Activated naive CD8-positive, alpha-beta T cell treated with anti-CD3 and anti-CD28 coated beads, Interleukin-2, amount 50 U/mL, for 24 hours (primary cell): Measurements from ENCODE around the gene ATF6B.

Experiments
- ATAC-seq: fragments of 150-1000 bp; cut with Tn5 transposase; one replicate; pipeline ENCODE4 v1.10.0; 2021
- DNase-seq: peaks from one replicate; pipeline ENCODE4 v3.0.0; 2021
- H3K27ac Mint-ChIP-seq: one replicate; pipeline ENCODE4 v1.8.0; 2021; ENCODE audit warnings: mild to moderate bottlenecking, mixed read lengths
- H3K27me3 Mint-ChIP-seq: one replicate; pipeline ENCODE4 v1.8.0; 2021; ENCODE audit warnings: mixed read lengths
- H3K36me3 Mint-ChIP-seq: one replicate; pipeline ENCODE4 v1.8.0; 2021; ENCODE audit warnings: low read depth, mixed read lengths
- H3K4me1 Mint-ChIP-seq: one replicate; pipeline ENCODE4 v1.8.0; 2021; ENCODE audit warnings: mixed read lengths
- H3K4me3 Mint-ChIP-seq: one replicate; pipeline ENCODE4 v1.8.0; 2021; ENCODE audit warnings: mild to moderate bottlenecking, moderate library complexity, mixed read lengths
- H3K9me3 Mint-ChIP-seq: one replicate; pipeline ENCODE4 v1.8.0; 2021; ENCODE audit warnings: mixed read lengths

Gene ATF6B

DNA sequence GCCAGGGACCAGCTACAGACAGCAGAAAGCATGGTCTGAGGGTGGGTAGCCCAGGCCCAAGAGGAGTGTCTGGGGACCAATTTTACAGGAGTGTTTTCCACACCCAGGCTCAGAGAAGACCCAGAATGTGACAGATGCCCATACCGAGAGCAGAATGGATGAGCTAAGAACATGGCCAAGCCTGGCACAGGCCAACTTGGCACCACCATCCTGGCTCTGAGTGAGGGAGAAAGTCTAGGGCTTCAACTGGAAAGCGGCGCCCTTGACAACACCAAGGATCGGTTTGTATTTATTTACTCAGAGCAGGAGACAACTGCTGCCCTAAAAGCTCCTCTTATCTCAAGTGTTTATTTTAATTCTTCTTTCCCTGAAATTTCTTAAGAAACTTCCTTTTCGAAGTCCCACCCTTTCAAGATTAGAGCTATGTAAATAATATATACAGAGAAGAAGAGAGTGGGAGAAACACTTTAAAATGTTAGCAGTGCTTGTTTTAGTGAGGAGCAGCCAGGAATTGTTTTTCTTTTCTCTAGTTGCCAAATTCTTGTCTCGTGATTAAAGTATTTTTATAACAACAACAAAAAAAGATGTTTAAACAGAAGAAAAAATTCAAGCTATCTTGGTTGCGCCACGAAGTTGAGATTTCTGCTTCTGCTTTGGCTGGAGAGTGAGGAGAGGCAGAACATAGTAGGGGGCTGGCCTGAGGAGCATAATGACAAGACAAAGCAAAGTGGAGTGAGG lies 35.1 kb downstream of the ATF6B start:
- Mint-ChIP-seq H3K4me1 (peaks cover 3% of the 10 kb centered on the region), H3K27ac (no peak overlapping the region), H3K36me3 (no peaks in the 10 kb centered on the region), H3K4me3 (no peak overlapping the region), H3K27me3 (peaks cover 49% of the 10 kb centered on the region), H3K9me3 (no peaks in the 10 kb centered on the region)
- DNase-seq (no peak), ATAC-seq (no peak)

DNA sequence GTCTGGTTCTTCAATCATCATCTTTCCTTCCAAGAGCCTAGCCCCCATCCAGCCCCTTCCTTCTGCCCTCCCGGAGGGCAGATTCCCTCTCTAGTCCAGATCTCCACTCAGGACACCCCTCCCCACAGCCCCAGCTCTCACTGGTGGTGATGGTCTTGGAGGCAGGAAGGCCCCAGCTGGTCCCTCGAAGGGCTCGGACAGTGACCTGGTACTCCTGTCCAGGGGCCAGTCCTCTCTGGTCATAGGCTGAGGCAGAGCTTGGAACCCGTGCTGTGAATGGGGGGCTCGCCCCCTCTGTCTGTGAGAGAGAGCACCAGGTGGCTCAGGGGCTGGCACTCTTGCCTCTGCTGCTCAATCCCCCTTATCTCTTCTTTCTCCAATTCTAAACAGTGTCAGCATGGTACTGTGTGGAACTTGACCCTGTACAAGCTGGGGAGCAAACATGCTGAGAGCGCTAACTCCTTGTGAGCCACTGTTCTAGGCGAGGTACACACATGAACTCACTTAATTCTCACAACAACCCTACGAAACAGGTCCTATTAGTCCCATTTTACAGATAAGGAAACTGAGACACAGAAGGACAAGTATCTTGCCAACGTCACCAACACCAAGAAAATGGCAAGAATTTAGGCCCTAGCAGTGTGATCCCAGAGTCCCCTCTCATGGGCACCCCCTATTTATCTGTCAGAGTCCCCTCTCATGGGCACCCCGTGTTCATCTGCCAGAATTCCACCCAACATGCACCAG lies 38.8 kb downstream of the ATF6B start:
- Mint-ChIP-seq H3K27ac (no peak overlapping the region), H3K4me1 (peaks cover 14% of the 10 kb centered on the region), H3K4me3 (no peak overlapping the region), H3K36me3 (no peaks in the 10 kb centered on the region), H3K27me3 (peaks cover 54% of the 10 kb centered on the region), H3K9me3 (no peaks in the 10 kb centered on the region)
- ATAC-seq (no peak), DNase-seq (no peak)

DNA sequence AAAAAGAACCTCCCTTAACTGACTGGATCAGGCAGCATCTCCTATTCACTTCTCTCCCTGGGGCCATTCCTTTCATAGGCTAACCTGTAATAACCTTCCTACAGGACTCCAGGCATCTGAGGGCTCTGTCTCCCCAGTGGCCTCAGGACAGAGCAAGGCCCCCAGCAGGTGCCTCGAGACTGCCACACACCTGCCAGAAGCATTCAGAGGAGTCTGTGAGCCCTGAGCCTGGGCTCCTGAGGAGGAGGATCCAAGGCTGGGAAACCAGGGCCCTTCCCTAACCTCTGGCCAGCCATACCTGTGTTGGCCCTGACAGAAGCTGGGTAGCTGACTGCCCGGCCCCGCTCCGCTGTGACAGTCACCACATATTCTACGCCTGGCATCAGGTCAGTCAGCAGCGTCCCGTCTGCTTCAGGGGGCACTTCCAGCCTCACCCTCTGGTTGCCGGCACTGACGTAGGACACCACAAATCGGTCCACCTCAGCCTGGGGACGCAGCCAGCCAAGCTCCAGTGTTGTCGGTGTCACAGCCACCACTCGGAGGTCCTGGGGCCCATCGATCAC lies 39.5 kb downstream of the ATF6B start:
- no peak for DNase-seq
- H3K27me3 Mint-ChIP-seq = peaks cover 58% of the 10 kb centered on the region
- ATAC-seq = no peak
- H3K4me3 Mint-ChIP-seq = no peak overlapping the region
- H3K9me3 Mint-ChIP-seq = no peaks in the 10 kb centered on the region
- H3K4me1 Mint-ChIP-seq = peaks cover 14% of the 10 kb centered on the region
- H3K36me3 Mint-ChIP-seq = no peaks in the 10 kb centered on the region
- no peak overlapping the region for H3K27ac Mint-ChIP-seq

DNA sequence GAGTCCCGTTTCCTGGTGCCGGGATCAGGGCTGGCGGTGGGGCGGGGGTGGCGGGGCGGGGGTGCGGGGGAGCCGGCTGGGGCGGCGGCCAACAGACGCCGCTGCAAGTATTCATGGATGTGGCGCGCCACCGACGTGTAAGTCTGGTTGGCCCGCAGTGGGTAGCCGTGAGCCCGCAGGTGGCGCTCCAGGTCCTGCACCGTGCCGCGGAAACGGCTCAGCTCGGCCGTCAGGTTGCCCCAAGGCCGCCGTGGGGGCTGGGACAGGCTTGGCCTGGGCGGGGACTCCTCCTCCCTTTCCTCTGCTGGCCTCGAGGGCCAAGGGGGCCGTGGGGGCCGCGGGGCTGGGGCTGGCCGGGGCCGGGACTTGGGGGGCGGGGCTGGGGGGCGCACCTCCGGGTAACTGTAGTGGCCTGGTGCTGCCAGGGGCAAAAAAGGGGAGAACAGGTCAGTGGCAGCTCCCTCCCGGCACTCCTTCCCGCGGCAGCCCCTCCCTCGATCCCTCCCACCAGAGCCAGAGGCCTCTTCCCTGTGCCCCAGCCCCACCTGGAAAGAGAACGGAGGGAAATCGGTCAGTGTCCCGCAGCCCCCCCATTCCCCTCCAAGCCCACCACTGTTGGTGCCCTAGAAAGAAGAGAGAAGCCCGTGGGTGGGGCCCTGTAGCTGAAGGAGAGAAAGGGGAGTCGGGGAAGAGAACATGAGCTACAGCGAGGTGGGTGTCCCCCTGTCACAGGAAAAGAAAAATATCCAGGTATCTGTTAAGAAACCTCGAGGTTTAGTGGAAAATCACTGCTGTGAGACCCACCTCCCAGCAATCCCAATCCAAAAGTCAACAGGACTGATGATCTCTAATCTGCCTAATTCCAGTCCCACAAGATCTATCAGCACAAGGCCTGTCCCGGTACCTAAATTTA lies 40.2 kb downstream of the ATF6B start:
- Mint-ChIP-seq H3K27ac (no peak overlapping the region), H3K4me1 (peaks cover 14% of the 10 kb centered on the region), H3K9me3 (no peaks in the 10 kb centered on the region), H3K4me3 (no peak overlapping the region), H3K36me3 (no peaks in the 10 kb centered on the region), H3K27me3 (peaks cover 65% of the 10 kb centered on the region)
- ATAC-seq (peak; percentile 71), DNase-seq (peak; percentile 78)

DNA sequence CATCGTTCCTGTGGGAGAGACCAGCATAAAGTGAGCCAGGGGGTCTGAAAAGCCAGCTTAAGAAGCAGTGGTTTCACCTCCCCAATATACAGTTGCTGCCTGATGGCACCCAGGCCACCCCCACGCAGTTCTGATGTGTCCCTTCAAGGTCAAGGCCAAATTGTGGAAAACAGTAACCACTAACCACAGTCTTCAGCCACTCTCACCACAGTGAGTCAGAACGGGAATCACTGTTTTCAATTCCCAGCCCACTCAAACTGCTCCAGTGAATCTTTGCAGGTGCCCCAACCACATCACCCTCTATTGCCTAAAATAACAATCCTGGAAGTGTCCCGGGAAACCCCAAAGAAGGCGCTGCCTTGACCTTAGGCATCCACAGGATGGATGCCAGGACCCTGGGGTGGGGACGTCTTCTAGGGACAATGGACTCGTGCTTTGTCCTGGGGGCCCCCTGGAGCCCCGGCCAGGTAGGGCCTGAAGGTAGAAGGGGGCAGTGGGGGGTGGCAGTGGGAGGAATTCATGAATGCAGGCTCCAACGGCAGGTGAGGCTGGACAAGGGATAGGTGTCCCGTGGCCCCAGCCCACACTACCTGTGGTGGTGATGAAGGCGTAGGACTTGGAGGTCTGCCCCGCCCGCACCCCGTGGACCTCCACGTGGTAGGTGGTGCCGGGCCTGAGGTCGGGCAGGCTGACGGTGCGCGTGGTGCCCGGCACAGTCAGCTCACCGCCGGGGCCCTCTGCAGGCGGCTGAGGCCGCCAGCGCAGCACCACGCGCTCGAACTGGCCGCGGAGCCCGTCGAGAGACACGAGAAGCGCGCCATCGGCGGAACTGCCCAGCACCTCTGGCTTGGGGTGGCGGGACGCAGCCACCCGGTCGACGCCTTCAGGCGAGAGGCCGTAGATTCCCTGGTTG lies 41.1 kb downstream of the ATF6B start:
- Mint-ChIP-seq H3K27me3 (peaks cover 65% of the 10 kb centered on the region), H3K4me3 (peak overlapping the region; percentile 59), H3K9me3 (no peaks in the 10 kb centered on the region), H3K36me3 (no peaks in the 10 kb centered on the region), H3K4me1 (peaks cover 14% of the 10 kb centered on the region), H3K27ac (peak overlapping the region; percentile 78)
- peak; percentile 35 for ATAC-seq
- DNase-seq = peak; percentile 59

DNA sequence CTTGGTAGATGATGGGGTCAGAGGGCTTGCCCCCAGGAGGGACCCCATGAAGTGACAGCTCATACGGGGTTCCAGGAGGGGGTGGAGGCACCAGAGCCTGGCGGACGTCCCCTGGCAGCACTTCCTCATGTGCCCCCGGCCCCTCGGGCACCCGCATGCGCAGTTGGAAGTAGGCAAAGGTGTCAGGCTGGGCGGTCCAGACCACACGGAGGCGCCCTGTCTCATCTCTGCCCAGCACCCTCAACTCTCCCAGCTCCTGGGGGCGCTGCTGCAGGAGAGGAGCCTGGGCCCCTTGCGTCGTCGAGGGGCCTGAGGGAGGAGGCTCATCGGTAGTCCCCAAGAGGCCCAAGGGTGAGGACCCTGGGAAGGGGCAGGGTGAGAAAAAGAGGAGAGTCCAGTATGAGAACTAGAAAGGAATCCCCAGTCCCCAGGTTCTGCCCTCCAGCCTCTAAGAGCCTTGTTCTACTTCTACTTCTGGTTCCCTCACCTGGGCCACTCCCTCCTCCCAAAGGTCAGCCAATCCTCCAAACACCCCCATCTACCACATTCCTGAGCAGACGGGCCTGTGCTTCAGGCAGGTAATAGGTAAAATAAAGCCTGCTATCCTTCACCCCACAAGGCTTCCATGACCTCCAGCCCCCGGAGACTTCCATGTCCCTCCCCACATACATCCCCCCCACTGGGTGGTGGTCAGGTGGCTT lies 42.1 kb downstream of the ATF6B start:
- DNase-seq = no peak
- H3K4me1 Mint-ChIP-seq = peaks cover 14% of the 10 kb centered on the region
- H3K27ac Mint-ChIP-seq = no peak overlapping the region
- ATAC-seq = no peak
- H3K36me3 Mint-ChIP-seq = no peaks in the 10 kb centered on the region
- H3K4me3 Mint-ChIP-seq = no peak overlapping the region
- H3K9me3 Mint-ChIP-seq = no peaks in the 10 kb centered on the region
- H3K27me3 Mint-ChIP-seq = peaks cover 62% of the 10 kb centered on the region

DNA sequence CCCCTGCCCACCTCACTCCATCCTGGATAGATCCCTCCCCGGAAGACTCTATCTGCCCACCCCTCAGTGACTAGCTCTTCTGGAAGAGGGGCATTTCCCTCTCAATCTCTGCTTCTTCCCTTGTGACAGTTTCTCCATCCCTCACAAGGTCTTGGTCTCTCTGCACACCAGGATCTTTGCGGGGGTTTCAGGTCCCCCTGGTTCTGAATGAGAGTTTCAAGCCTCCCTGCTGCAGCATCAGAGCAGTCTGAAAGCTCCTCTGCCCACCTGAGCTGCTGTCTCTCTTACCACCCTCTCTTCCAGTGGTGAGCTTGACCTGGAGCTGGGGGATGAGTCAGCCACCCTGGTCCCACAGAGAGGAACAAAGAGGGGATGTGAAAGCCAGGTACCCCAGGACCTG lies 43.3 kb downstream of the ATF6B start:
- Mint-ChIP-seq H3K27ac (no peak overlapping the region), H3K9me3 (no peaks in the 10 kb centered on the region), H3K4me3 (no peak overlapping the region), H3K36me3 (no peaks in the 10 kb centered on the region), H3K4me1 (peaks cover 14% of the 10 kb centered on the region), H3K27me3 (peaks cover 57% of the 10 kb centered on the region)
- DNase-seq (no peak), ATAC-seq (no peak)

DNA sequence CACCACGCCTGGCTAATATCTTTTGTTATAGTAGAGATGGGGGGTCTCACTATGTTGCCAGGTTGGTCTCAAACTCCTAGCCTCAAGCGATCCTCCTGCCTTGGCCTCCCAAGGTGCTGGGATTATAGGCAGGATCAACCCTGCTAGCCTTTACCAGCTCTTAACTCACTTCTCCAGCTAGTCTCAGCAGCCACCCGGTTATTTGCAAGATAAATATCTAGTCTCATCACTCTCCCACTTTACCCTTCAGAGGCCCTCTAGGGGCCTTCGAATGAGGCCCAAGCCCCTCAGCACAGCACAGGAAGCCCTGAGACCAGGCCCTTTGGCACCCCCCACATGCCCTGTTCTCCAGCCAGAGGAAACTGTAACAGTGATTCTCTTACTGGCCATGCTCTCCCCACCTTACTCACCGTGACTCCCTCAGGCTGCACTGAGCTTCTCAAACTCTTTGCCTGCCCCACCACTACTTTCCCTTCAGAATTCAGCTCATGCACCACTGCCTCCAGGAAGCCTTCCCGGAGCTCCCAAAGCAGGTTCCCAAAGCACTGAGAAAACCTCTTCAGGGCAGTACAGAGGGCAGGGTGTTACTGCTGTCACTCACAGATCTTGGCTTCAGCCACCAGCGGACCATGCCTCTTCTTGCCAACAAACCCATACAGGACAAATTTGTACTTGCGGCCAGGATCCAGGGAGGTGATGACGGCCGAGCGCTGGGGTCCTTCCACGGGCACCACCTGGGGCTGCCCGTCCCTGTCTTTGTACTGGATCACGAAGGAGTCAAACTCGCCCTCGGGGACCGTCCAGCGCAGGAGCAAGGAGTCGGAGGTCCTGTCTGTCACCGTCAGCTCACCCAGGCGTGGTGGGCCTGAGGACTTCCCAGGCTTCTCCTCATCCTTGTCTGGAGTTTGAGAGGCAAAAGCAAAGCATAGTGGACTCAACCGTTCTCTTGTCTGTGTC lies 44.0 kb downstream of the ATF6B start:
- Mint-ChIP-seq H3K27me3 (peaks cover 50% of the 10 kb centered on the region), H3K4me3 (no peak overlapping the region), H3K36me3 (no peaks in the 10 kb centered on the region), H3K4me1 (peaks cover 14% of the 10 kb centered on the region), H3K9me3 (no peaks in the 10 kb centered on the region), H3K27ac (no peak overlapping the region)
- no peak for DNase-seq
- no peak for ATAC-seq

DNA sequence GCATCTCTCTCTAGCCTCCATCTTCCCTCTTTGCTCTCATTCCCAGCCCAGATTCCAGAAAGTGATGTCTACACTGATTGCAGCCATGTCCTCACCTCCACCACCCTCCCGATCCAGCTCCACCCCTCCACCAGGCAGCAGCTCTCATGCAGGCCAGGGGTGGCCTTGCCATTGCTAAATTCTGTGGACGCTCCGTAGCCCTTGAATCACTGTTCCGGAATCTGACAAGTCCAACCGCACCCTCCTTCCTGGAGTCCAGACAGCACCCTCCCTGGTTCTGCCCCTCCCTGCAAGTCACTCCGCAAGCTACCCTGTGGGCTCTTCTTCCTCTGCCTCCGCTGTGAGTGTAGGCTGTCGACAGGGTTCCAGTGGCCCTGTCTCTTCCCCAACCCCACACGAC lies 45.1 kb downstream of the ATF6B start:
- peaks cover 43% of the 10 kb centered on the region for H3K27me3 Mint-ChIP-seq
- DNase-seq (no peak), ATAC-seq (no peak)
- no peaks in the 10 kb centered on the region for H3K9me3 Mint-ChIP-seq
- no peak overlapping the region for H3K27ac Mint-ChIP-seq
- no peaks in the 10 kb centered on the region for H3K36me3 Mint-ChIP-seq
- H3K4me3 Mint-ChIP-seq = no peak overlapping the region
- H3K4me1 Mint-ChIP-seq = peaks cover 11% of the 10 kb centered on the region

DNA sequence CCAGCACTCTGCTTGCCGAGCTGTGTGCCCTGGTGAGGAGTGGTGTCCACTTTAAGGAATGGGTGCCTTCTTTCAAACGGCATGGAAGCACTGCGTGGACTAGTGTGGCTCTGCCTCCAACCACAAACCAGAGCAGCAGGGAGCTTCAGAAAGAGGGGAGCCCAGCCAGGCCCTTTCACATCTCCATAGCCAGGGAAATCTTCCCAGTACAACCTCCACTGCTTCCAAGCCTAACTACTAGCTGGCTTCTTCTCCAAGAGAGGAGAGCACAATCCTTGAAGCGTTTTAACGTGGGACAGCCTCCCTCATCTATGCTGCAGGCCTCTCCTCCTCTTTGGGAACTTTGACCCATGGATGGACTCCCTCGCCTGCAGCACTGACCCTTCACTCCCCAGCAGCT lies 45.6 kb downstream of the ATF6B start:
- Mint-ChIP-seq H3K27ac (no peak overlapping the region), H3K4me1 (peaks cover 11% of the 10 kb centered on the region), H3K4me3 (no peak overlapping the region), H3K36me3 (no peaks in the 10 kb centered on the region), H3K9me3 (no peaks in the 10 kb centered on the region), H3K27me3 (peaks cover 43% of the 10 kb centered on the region)
- ATAC-seq (no peak), DNase-seq (no peak)

DNA sequence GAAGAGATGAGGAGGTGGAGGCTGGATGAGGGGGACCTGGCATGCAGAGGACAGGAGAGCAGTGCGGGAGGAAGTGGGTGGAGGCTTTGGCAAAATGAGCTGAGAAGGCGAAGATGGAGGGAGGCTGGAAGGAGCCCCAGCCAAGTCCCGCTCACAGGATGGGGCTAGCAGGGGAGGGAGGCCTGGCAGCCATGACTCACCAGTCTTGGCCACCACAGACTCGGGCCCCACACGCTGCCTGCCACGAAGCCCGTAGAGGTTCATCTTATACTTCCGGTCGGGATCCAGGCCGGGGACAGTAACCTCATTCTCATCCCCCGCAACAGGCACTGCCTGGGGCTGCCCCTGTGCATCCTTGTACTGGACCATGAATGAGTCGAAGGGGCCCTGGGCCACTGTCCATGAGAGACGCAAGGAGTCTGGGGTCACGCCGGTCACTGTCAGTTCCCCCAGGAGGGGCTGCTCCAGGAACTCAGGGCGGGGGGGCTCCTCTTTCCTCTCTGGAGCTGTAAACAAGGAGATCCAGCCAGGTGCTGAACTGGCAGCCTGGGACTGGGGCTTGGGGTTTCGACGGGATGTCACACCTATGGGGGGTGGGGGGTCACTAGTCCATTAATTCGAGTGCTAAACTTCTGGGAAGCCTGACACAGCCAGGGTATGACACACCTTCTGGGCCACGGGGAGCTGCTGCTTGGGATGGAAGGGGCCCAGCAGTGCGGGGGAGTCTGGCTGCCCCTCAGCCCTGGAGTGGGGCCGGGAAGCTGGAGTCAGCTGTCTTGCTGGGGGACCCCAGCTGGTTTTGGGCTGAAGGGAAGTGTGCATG lies 46.7 kb downstream of the ATF6B start:
- ATAC-seq = no peak

More for the DNA sequence above, 46.7 kb downstream of the ATF6B start:
- Mint-ChIP-seq H3K9me3 (no peaks in the 10 kb centered on the region), H3K4me3 (no peak overlapping the region), H3K4me1 (peaks cover 4% of the 10 kb centered on the region), H3K27me3 (peaks cover 36% of the 10 kb centered on the region), H3K36me3 (no peaks in the 10 kb centered on the region), H3K27ac (no peak overlapping the region)
- DNase-seq = no peak
